OCI-LY3 (cell line): ENCODE results near the gene NT5DC3.

ENCODE experiments used
- CTCF ChIP-seq: fragments of 200-600, 300-600 bp; sonication (generic); IDR thresholded peaks from 2 replicates; pipeline ENCODE4 v1.5.1; 2014; ENCODE audit warnings: antibody characterized with exemption, low read length, low read depth
- EZH2phosphoT487 ChIP-seq: fragments of 200-600 bp; shearing (Covaris generic); IDR thresholded peaks from 2 replicates; pipeline ENCODE4 v1.6.1; 2018; ENCODE audit warnings: antibody characterized with exemption, mixed run types, low read depth

- no peak for TF ChIP-seq EZH2phosphoT487
- no peak for TF ChIP-seq CTCF
Measured at GRCh38 chr12:103854372-103854973, 13.4 kb upstream of the NT5DC3 start.
